Activated naive CD4-positive, alpha-beta T cell (primary cell): ENCODE data around the gene PDPR.
"Not testable (repeated sequence)": the region's sequence is repeated elsewhere in the genome, so short reads cannot be mapped to it uniquely, and the experiment has no call there.

Experiments
- DNase-seq, 4 experiments: peaks; one replicate each; lab custom pipeline; 2025; lab: John Stamatoyannopoulos, UW

Gene PDPR

GRCh38 chr16:70128844-70129243, 14.7 kb downstream of the PDPR start:
- DNase-seq = not testable (repeated sequence)

GRCh38 chr16:70135796-70136195, 21.7 kb downstream of the PDPR start:
- not testable (repeated sequence) for DNase-seq

- DNase-seq = not testable (repeated sequence)
Measured at GRCh38 chr16:70136595-70136994, 22.5 kb downstream of the PDPR start.

GRCh38 chr16:70142739-70143138, 28.6 kb downstream of the PDPR start:
- not testable (repeated sequence) for DNase-seq

GRCh38 chr16:70143231-70143895, 29.2 kb downstream of the PDPR start:
- DNase-seq = not testable (repeated sequence)

GRCh38 chr16:70147853-70148252, 33.7 kb downstream of the PDPR start:
- not testable (repeated sequence) for DNase-seq

GRCh38 chr16:70148453-70148852, 34.3 kb downstream of the PDPR start:
- DNase-seq = not testable (repeated sequence)

GRCh38 chr16:70149296-70149695, 35.2 kb downstream of the PDPR start:
- DNase-seq = not testable (repeated sequence)

- DNase-seq = no peak
Measured at GRCh38 chr16:70151391-70151790, 37.3 kb downstream of the PDPR start.

- no peak for DNase-seq
Measured at GRCh38 chr16:70151941-70152509, 37.9 kb downstream of the PDPR start.

GRCh38 chr16:70152578-70153302, 38.6 kb downstream of the PDPR start:
- DNase-seq = no peak

- DNase-seq = not testable (repeated sequence)
Measured at GRCh38 chr16:70154736-70155135, 40.6 kb downstream of the PDPR start.

GRCh38 chr16:70156207-70156978, 42.3 kb downstream of the PDPR start:
- DNase-seq = no peak

GRCh38 chr16:70157105-70157476, 43.0 kb downstream of the PDPR start:
- no peak for DNase-seq

- DNase-seq = no peak
Measured at GRCh38 chr16:70157477-70158260, 43.5 kb downstream of the PDPR start.

- no peak for DNase-seq
Measured at GRCh38 chr16:70158261-70158939, 44.3 kb downstream of the PDPR start.

- DNase-seq = no peak
Measured at GRCh38 chr16:70159355-70160348, 45.5 kb downstream of the PDPR start.

- DNase-seq = no peak
Measured at GRCh38 chr16:70160388-70160787, 46.3 kb downstream of the PDPR start.

- DNase-seq = no peak
Measured at GRCh38 chr16:70160821-70161220, 46.7 kb downstream of the PDPR start.

- no peak for DNase-seq
Measured at GRCh38 chr16:70161350-70161749, 47.2 kb downstream of the PDPR start.
